ENCODE data around the gene DRICH1.
"Not testable (repeated sequence)": the region's sequence is repeated elsewhere in the genome, so short reads cannot be mapped to it uniquely, and the experiment has no call there.

Gene DRICH1

GRCh38 chr22:23574877-23575276 is 57.2 kb downstream of the DRICH1 start:
- H3K4me3 ChIP-seq (ENCODE audit: low read length), result no peak overlapping the region
- TF ChIP-seq CTCF (IDR thresholded peaks at IDR 0.05; ENCODE audit: insufficient read depth, low read depth, low read length, missing control alignments), result no peak
- no peak for DNase-seq (ENCODE audit: low read depth)

- no peak for DNase-seq (ENCODE audit: low read depth)
- no peak for TF ChIP-seq CTCF (IDR thresholded peaks at IDR 0.05; ENCODE audit: insufficient read depth, low read depth, low read length, missing control alignments)
- H3K4me3 ChIP-seq (ENCODE audit: low read length), result no peak overlapping the region
Observed at GRCh38 chr22:23574371-23574811, 57.7 kb downstream of the DRICH1 start.

GRCh38 chr22:23573701-23574235 is 58.4 kb downstream of the DRICH1 start:
- DNase-seq (ENCODE audit: low read depth); H3K4me3 ChIP-seq (ENCODE audit: low read length): not testable (repeated sequence)

GRCh38 chr22:23573106-23573505 is 59.0 kb downstream of the DRICH1 start:
- DNase-seq (ENCODE audit: low read depth); H3K4me3 ChIP-seq (ENCODE audit: low read length): not testable (repeated sequence)

- no peak for DNase-seq (ENCODE audit: low read depth)
- no peak overlapping the region for H3K4me3 ChIP-seq (ENCODE audit: low read length)
- no peak for TF ChIP-seq CTCF (IDR thresholded peaks at IDR 0.05; ENCODE audit: insufficient read depth, low read depth, low read length, missing control alignments)
Observed at GRCh38 chr22:23571486-23571885, 60.6 kb downstream of the DRICH1 start.

GRCh38 chr22:23570681-23571080 is 61.4 kb downstream of the DRICH1 start:
- no peak for DNase-seq (ENCODE audit: low read depth)
- H3K4me3 ChIP-seq (ENCODE audit: low read length), result no peak overlapping the region
- TF ChIP-seq CTCF (IDR thresholded peaks at IDR 0.05; ENCODE audit: insufficient read depth, low read depth, low read length, missing control alignments), result no peak

- no peak for DNase-seq (ENCODE audit: low read depth)
- H3K4me3 ChIP-seq (ENCODE audit: low read length), result no peak overlapping the region
- no peak for TF ChIP-seq CTCF (IDR thresholded peaks at IDR 0.05; ENCODE audit: insufficient read depth, low read depth, low read length, missing control alignments)
Observed at GRCh38 chr22:23569716-23570115, 62.4 kb downstream of the DRICH1 start.

- TF ChIP-seq CTCF (IDR thresholded peaks at IDR 0.05; ENCODE audit: insufficient read depth, low read depth, low read length, missing control alignments), result no peak
Observed at GRCh38 chr22:23569291-23569690, 62.8 kb downstream of the DRICH1 start.

More at GRCh38 chr22:23569291-23569690, 62.8 kb downstream of the DRICH1 start:
- DNase-seq (ENCODE audit: low read depth), result no peak
- no peak overlapping the region for H3K4me3 ChIP-seq (ENCODE audit: low read length)

Measured in epithelial cell of esophagus (primary cell).